Adipocyte (in vitro differentiated cells): ENCODE measurements around the gene PRKN.

ENCODE experiments used
- DNase-seq: peaks from one replicate; pipeline ENCODE4 v3.0.0-alpha.2; 2015; ENCODE audit warnings: low read depth
- H3K27me3 ChIP-seq: replicated peaks from 2 replicates; pipeline ENCODE4 v1.7.0; 2013; ENCODE audit warnings: mild to moderate bottlenecking, low read length, moderate library complexity; ENCODE audit not compliant: control insufficient read depth, insufficient read depth
- H3K36me3 ChIP-seq: 2 replicates; pipeline ENCODE4 v1.7.0; 2013; ENCODE audit warnings: low read length, mild to moderate bottlenecking, moderate library complexity; ENCODE audit not compliant: control insufficient read depth, insufficient read depth, severe bottlenecking
- H3K4me1 ChIP-seq: 2 replicates; pipeline ENCODE4 v1.7.0; 2013; ENCODE audit warnings: mild to moderate bottlenecking, low read length, moderate library complexity; ENCODE audit not compliant: control insufficient read depth, insufficient read depth
- H3K4me3 ChIP-seq: 2 replicates; pipeline ENCODE4 v1.7.0; 2013; ENCODE audit warnings: mild to moderate bottlenecking, low read length, moderate library complexity
- H3K9ac ChIP-seq: 2 replicates; pipeline ENCODE4 v1.7.0; 2013; ENCODE audit warnings: mild to moderate bottlenecking, low read length, moderate library complexity
- H3K9me3 ChIP-seq: 2 replicates; pipeline ENCODE4 v1.7.0; 2013; ENCODE audit warnings: mild to moderate bottlenecking, low read length, moderate library complexity; ENCODE audit not compliant: control insufficient read depth

The PRKN gene

DNA sequence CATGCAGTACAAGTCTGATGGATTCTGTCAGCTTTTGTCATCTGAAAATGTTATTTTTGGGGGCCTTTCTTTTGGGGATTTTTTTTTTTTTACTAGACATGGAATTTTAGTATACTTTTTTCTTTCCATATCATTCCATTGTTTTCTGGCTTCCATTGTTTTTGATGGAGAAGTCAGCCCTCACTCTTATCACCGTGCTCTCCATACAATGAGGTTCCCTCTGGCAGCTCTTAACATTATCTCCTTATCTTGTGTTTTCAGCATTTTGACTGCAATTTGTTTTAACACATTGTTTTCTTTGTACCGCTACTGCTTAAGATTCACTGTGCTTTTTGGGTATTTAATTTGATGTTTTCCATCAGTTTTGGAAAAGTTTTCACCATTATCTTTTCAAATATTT lies 1262.2 kb downstream of the PRKN start:
- no peaks in the 10 kb centered on the region for H3K36me3 ChIP-seq
- H3K4me3 ChIP-seq = no peak overlapping the region
- H3K9ac ChIP-seq = no peak overlapping the region
- DNase-seq = no peak
- peaks cover 10% of the 10 kb centered on the region for H3K9me3 ChIP-seq
- no peaks in the 10 kb centered on the region for H3K4me1 ChIP-seq
- no peaks in the 10 kb centered on the region for H3K27me3 ChIP-seq

DNA sequence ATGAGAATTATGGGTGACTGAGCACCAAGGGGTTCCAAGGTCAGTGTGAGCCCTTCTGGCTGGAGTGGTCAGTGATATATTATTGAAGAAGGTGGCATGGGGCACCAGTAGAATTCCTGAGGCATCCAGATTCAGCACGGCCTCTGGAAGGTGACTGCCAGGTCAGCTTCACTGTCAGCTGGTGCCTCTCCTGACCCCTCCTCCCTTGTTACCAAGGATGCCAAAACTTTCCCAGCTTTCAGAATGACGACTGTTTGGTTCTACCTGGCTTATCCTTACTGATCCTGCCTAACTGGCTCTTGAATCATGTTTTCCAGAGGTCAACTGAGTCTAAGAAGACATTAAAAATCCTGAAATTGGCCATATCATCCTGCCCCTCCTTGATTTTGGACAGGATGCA lies 1264.5 kb downstream of the PRKN start:
- no peaks in the 10 kb centered on the region for H3K4me1 ChIP-seq
- H3K4me3 ChIP-seq = no peak overlapping the region
- no peak overlapping the region for H3K9ac ChIP-seq
- H3K9me3 ChIP-seq = peaks cover 10% of the 10 kb centered on the region
- H3K27me3 ChIP-seq = no peaks in the 10 kb centered on the region
- no peak for DNase-seq
- H3K36me3 ChIP-seq = no peaks in the 10 kb centered on the region

DNA sequence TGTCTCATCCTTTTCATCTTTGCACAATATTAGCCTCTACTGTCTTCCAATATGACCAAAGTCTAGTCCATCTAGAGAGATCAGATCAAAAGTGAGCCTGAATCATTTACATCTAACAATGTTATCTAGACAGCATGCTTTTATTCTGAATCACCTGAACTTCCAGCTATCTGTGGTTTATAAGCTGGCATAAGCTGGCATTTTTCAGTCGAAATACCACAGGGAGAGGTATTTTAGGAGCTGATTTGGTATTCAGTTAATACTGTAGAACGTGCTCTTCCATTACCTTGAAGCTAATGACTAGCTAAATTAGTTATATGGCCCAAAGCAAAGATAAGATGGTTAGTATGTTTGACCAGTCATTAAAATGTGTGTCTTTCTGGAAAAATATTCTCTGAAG lies 1265.4 kb downstream of the PRKN start:
- no peaks in the 10 kb centered on the region for H3K4me1 ChIP-seq
- DNase-seq = no peak
- peaks cover 10% of the 10 kb centered on the region for H3K9me3 ChIP-seq
- no peaks in the 10 kb centered on the region for H3K27me3 ChIP-seq
- H3K4me3 ChIP-seq = no peak overlapping the region
- H3K9ac ChIP-seq = no peak overlapping the region
- H3K36me3 ChIP-seq = no peaks in the 10 kb centered on the region

DNA sequence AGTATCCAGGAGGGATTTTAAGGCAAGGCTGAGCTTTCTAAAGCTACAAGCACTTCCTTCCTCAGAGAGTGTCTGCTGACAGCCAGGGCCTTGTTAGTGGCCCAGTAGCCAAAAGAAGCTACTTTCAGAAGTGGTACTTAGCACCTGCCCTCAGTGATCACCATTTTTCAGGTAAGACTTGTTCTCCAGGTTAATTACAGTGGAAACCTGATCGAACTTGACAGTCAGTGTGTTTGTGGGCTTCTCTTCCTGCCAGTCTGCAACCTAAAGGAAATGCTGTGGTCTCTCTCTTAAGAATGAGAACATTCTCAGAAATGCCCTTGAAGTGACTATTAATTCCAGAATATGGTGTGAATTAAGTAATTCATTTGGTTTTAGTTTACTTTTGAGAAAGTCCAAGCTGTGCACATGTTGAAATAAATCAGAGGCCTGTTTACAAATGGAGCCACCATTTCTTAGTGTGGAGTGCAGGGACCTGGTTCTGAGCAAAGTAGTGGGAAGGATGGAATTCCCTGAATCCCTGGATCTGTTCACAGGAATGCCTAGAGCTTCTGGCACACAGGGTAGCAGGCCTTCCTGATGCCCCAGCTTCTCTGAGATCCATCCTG lies 1268.5 kb downstream of the PRKN start:
- Histone ChIP-seq H3K9me3 (peaks cover 5% of the 10 kb centered on the region), H3K9ac (no peak overlapping the region), H3K27me3 (no peaks in the 10 kb centered on the region), H3K4me3 (no peak overlapping the region), H3K36me3 (no peaks in the 10 kb centered on the region), H3K4me1 (no peaks in the 10 kb centered on the region)
- DNase-seq = no peak

DNA sequence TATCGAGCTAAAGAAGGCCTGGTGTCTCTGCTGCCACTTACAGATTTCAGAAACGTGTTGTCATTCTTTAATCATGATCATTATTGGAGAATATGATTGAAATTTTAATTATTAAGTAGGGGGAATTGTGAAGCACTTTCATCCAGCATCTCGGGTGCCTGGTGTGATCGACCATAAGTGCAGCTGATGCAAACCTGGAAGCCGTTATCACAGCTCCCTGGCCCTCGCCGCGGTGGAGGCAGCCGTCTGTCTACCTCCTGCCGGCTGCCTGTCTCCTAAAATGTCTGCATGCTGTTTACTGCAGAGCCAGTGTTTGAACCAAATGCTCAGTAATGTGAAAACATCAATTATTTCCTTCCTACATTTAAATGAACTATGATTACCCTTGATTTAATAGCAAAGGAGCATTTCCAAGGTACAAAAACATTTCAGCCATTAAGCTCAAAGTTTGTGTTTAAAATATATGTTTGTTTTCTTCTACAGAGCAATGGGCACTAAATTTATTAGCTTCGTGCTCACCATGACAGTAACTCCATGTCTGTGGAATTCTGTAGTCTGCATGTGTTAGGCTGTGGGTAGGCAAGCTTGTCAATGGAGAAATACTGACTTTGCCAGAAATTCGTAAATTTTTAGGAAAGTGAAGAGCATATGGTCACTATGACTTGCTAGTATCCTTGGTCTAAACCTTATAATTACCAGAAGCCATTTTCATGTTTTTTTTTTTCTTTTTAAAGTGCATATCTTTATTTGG lies 1269.2 kb downstream of the PRKN start:
- Histone ChIP-seq H3K9ac (no peak overlapping the region), H3K27me3 (no peaks in the 10 kb centered on the region), H3K4me1 (no peaks in the 10 kb centered on the region), H3K9me3 (peaks cover 5% of the 10 kb centered on the region), H3K36me3 (no peaks in the 10 kb centered on the region), H3K4me3 (no peak overlapping the region)
- no peak for DNase-seq

DNA sequence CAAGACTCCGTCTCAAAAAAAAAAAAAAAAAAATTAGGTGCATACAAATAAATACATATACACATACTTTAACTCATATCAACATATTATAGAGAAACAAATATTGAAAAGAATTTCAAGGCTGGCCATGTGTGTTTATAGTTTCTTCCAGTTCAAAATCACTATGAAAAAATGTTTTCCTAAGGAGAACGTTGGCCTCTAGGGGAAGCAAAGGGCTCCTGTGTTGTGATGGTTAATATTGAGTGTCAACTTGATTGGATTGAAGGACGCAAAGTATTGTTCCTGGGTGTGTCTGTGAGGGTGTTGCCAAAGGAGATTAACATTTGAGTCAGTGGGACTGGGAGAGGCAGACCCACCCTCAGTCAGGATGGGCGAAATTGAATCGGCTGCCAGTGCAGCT lies 1271.7 kb downstream of the PRKN start:
- no peak overlapping the region for H3K4me3 ChIP-seq
- peaks cover 5% of the 10 kb centered on the region for H3K9me3 ChIP-seq
- DNase-seq = no peak
- H3K27me3 ChIP-seq = no peaks in the 10 kb centered on the region
- H3K4me1 ChIP-seq = no peaks in the 10 kb centered on the region
- H3K9ac ChIP-seq = no peak overlapping the region
- H3K36me3 ChIP-seq = no peaks in the 10 kb centered on the region

DNA sequence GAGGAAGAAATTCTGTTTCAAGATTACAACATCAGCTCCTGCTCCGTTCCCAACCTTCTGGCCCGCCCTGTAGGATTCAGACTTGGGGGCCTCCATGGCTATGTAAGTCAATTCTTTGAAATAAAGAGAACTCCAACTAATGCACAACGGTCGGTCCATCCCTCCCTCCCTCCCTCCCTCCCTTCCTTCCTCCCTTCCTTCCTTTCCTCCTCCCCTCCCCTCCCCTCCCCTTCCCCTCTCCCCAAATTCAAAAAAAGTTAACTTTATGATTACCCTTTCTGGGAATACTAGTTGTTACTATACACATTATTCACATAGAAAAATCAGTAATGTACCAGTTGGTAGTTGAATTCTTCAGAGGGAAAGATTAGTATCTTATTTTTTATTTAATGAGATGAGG lies 1274.0 kb downstream of the PRKN start:
- H3K4me1 ChIP-seq = no peaks in the 10 kb centered on the region
- H3K27me3 ChIP-seq = no peaks in the 10 kb centered on the region
- no peak for DNase-seq
- no peak overlapping the region for H3K9ac ChIP-seq
- H3K36me3 ChIP-seq = no peaks in the 10 kb centered on the region
- H3K4me3 ChIP-seq = no peak overlapping the region
- H3K9me3 ChIP-seq = peaks cover 5% of the 10 kb centered on the region

DNA sequence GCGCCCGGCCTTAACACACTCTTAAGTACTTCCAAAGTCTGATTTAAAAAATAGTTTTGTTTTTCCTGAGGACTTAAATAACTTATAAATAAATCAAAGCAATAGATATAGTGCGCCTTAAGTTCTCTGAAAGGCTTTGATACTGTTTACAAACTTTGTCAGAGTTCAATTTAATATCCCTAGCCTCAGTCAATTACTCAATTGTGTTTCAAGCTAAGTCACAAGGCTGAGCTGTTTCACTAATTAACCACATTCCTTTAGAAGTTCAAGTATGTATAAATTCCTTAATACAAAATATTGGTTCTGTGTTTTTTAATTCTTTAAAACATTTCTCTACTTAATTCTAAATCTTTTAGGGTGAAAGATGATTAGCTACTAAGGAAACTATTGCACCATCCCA lies 1275.3 kb downstream of the PRKN start:
- H3K4me3 ChIP-seq = no peak overlapping the region
- no peak for DNase-seq
- H3K27me3 ChIP-seq = no peaks in the 10 kb centered on the region
- H3K4me1 ChIP-seq = no peaks in the 10 kb centered on the region
- peaks cover 5% of the 10 kb centered on the region for H3K9me3 ChIP-seq
- no peak overlapping the region for H3K9ac ChIP-seq
- no peaks in the 10 kb centered on the region for H3K36me3 ChIP-seq

DNA sequence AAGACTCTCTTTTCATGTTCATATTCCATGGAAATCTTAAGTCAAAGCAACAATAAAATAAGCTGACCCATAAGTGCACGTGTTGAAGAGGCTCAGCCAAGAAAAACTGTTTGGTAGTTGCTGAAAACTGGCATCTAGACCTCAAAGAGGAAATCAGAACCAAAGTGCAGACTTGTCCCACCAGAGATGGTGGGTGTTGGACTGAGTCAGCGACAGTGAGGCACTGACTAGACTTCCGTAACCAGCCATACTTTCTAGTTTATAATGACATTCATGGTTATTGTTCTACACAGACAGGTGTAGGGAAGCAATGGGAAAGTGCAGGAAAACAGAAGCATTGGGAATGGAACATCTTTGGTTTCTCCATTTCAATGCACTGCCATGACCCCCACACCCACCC lies 1278.0 kb downstream of the PRKN start:
- Histone ChIP-seq H3K36me3 (no peaks in the 10 kb centered on the region), H3K4me3 (no peak overlapping the region), H3K9ac (no peak overlapping the region), H3K4me1 (no peaks in the 10 kb centered on the region), H3K9me3 (peaks cover 4% of the 10 kb centered on the region), H3K27me3 (no peaks in the 10 kb centered on the region)
- no peak for DNase-seq

DNA sequence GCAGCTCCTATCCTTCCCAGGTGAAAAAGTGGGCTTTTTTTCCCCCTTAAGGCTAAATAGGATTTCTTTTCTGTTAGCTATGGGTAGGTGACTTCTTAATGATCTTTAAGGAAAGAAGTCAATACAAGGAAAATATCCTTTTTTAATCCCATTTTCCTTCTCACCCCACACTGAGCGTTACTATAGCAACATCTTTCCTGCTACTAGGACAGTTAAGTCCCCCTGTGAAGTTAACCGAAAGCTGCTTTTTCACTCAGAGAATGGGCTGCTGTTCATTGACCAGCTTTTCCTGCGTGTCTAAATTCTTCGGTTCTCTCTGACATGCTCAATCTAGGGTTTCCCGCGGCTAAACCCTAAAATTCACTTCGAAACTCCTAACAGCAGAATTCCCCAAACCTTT lies 1280.6 kb downstream of the PRKN start:
- Histone ChIP-seq H3K9ac (no peak overlapping the region), H3K36me3 (no peaks in the 10 kb centered on the region), H3K4me3 (no peak overlapping the region), H3K9me3 (no peaks in the 10 kb centered on the region), H3K27me3 (no peaks in the 10 kb centered on the region), H3K4me1 (peaks cover 7% of the 10 kb centered on the region)
- no peak for DNase-seq

DNA sequence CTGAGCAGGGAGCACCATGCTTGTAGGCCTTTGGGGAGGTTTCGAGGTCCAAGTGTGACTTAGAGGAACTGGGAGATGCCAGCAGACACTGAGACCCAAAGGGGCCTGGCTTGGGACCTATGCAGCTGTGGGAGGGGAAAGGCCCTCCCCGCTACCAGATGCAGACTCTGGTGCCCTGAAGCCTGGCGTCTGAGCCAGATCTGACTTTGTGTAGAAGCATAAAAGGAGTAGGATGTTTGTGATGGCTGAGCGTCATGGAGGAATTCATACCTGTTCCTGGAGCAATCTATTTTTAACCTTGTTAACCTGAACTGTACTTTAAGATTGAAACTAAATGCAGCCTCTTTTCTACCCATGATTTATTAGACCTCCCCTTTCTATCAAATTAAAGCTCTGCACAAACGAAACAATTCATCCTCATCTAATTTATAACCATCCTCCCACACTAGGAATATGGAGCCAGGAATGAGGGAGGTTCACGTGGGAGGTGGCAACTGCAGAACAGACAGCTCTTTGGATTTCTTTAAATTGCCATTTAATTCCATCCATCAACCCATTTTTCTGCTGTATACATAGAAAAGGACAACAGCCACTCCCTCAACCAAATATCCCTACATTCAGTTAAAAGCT lies 1281.2 kb downstream of the PRKN start:
- Histone ChIP-seq H3K9ac (no peak overlapping the region), H3K36me3 (no peaks in the 10 kb centered on the region), H3K4me3 (no peak overlapping the region), H3K9me3 (no peaks in the 10 kb centered on the region), H3K27me3 (no peaks in the 10 kb centered on the region), H3K4me1 (peaks cover 7% of the 10 kb centered on the region)
- no peak for DNase-seq
